Stimulated activated CD4-positive, alpha-beta T cell treated with anti-CD3 and anti-CD28 coated beads, Interleukin-1b, Interleukin-23, amount 100 ng/mL, for 1 hour (primary cell): ENCODE measurements around the gene MBD3L2.
"Not testable (repeated sequence)": the region's sequence is repeated elsewhere in the genome, so short reads cannot be mapped to it uniquely, and the experiment has no call there.

ENCODE experiments used
- DNase-seq, 2 donors: peaks; one replicate each; pipeline ENCODE4 v3.0.0-alpha.2; 2020; ENCODE audit warnings: low read depth in 2 of 2

The MBD3L2 gene

DNA sequence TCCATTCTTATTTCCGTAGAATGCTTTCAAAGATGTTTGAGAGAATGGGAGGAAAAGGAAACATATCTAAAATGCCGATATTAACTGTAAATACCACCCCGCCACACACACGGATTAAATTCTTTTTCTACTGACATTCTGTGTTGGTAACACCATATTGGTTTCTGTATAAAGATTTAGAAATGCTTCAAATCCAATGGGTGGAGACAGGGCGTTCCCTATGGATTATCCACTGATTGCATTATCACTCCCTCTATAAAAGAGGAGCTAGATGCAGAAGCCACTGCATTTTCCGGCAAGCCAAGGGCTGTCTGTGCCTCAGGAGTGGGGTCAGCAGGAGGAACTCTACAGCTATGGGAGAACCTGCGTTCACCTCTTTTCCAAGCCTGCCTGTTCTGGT, at the start of gene MBD3L2:
TSS of gene MBD3L2 (plus strand) at position 301 of the 400 bp plus-strand sequence. CDS start at position 354, 53 bp downstream.
- DNase-seq = not testable (repeated sequence)

DNA sequence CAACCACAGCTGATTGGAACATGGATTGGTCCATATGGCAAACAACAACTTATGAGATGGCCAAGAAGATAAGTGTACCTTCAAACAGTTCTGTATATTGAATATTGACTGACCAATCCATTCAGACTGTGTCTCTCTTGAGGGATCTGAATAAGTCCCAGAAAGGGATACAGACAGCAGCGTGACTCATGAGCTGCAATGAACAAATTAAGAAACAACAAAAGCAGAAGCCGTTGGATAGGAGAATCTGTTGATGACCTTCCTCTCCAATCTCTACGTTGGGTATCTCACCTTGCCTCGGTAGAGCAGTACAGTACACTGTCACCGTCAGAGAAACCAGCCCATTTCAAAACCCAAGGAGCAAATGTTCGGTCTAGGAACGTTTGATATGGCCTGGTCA, 49.2 kb upstream of the MBD3L2 start:
- no peak for DNase-seq

DNA sequence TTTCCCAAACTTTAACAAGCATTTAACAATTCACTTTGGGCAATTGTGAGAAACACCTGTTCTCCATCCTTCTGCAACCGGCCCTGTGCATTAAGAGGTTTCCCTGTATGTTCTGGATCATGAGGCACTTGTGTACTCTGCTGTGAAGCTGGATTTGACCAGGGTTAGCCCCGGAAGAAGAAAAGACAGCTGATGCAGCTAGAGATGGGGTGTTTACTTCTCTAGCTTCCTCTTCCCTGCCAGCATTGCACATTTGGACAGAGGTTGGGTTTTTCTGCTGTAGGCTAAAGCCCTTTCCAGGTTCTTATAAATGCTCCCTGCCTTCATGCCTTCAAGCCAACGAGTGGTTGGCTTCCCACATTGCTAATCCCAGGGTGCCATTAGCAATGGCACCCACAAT, 48.8 kb upstream of the MBD3L2 start:
- DNase-seq = no peak

DNA sequence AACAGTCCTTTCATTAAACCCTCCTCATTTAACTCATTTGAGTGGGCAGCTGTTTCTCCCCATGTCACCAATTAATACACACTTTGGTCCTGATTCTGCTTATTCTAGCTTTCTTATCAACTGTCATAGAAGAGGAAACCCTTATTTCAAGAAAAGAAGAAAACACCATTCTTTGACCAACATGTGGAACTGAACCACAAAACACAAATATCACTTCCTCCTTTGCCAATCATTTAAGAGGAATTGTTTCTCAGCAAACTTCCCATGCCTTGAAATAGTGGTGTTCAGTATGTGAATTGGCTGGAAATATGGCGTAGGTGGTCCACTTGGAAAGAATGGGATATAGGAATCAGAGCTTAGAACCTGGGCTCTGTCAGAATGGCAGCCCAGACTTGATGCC, 48.3 kb upstream of the MBD3L2 start:
- no peak for DNase-seq

DNA sequence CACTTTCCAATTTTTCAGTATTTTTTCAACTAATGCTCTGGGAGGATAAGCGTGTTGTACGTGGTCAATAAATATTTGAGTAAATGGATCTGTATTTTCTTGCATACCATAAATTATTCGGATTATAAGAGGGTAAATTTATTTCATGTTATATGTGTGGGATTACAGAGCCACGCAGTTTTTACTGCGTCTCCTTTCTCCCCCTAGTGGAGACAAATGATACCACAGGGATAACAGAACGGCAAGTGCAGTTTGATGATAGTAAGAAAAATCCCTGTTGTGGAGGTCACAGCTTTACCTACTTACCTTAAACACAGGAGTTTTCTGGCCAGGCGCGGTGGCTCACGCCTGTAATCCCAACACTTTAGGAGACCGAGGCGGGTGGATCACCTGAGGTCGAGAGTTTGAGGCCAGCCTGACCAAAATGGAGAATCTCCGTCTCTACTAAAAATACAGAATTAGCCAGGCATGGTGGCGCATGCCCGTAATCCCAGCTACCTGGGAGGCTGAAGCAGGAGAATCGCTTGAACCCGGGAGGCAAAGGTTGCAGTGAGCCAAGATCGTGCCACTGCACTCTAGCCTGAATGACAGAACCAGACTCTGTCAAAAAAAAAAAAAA, 44.7 kb upstream of the MBD3L2 start:
- no peak for DNase-seq

- no peak for DNase-seq
These were observed 42.9 kb upstream of the MBD3L2 start for GRCh38 chr19:7006135-7006704.

- DNase-seq = no peak
These were observed 41.3 kb upstream of the MBD3L2 start for GRCh38 chr19:7007859-7008258.

- no peak for DNase-seq
These were observed 38.2 kb upstream of the MBD3L2 start for GRCh38 chr19:7010722-7011593.

DNA sequence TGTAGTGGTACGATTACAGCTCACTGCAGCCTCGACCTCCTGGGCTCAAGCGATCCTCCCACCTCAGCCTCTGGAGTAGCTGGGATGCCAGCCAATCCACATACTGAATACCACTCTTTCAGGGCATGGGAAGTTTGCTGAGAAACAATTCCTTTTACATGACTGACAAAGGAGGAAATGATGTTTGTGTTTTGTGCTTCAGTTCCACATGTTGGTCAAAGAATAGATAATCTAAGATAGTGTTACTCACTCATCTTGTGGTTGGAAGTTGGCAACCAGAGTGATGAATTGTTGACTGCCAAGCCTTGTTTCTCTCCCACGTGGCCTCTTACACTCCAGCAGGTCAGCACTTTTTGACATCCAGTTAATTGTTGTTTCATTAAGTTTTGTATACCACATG, 35.4 kb upstream of the MBD3L2 start:
- DNase-seq = no peak

DNA sequence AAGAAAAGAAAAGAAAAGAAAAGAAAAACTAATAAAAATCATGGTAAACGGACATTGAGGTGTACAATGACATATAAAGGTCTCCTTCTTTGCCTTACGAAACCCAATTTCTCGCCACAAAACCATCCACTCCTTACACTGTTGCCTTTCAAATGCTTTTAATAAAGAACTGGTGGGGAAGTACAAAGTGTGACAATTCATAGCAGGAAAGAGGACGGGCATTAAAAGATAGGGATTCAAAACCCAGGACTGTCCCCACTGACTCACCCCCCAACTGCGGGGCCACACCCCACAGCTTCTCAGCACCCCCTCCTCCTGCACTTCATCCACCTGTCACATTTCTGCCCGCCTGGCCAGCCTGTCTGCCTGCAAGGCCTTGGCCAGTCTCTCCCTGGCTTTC, 30.3 kb upstream of the MBD3L2 start:
- DNase-seq = no peak

DNA sequence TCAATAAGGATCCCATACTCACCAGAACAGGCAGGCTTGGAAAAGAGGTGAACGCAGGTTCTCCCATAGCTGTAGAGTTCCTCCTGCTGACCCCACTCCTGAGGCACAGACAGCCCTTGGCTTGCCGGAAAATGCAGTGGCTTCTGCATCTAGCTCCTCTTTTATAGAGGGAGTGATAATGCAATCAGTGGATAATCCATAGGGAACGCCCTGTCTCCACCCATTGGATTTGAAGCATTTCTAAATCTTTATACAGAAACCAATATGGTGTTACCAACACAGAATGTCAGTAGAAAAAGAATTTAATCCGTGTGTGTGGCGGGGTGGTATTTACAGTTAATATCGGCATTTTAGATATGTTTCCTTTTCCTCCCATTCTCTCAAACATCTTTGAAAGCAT, 27.8 kb upstream of the MBD3L2 start, which contains the start of gene MBD3L2B:
TSS of gene MBD3L2B (minus strand) at position 101 of the 400 bp plus-strand sequence. CDS start at position 67, 34 bp downstream.
- DNase-seq = not testable (repeated sequence)

DNA sequence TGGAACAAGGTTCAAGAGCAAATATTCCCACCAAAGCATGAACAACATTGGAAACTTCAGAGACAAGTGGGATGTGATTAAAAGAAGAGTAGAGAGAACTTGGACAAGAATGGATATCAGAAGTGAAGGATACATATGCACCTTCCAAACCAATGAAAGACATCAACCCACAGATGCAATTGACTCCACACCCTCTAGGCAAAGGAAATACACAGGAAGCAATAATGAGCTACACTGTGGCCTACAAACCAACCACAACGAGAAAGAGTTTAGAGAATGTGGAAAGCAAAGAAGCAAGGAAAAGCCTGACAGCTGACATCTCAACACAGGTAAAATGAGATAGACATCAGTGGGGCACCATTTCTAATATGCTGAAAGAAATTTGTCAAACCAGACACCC, 20.3 kb upstream of the MBD3L2 start:
- not testable (repeated sequence) for DNase-seq

GRCh38 chr19:7030278-7030677, 18.8 kb upstream of the MBD3L2 start, which contains the start of gene MBD3L5:
Gene MBD3L5 (plus strand): TSS chr19:7030578. CDS start chr19:7030612, 34 bp downstream.
- DNase-seq = not testable (repeated sequence)

DNA sequence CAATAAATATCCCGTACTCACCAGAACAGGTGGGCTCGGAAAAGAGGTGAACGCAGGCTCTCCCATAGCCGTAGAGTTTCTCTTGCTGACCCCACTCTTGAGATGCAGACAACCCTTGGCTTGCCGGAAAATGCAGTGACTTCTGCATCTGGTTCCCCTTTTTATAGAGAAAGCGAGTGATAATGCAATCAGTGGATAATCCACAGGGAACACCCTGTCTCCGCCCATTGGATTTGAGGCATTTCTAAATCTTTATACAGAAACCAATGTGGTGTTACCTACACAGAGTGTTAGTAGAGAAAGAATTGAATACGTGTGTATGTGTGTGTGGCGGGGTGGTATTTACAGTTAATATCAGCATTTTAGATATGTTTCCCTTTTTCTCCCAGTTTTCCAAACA, 9.0 kb upstream of the MBD3L2 start, which contains the start of gene MBD3L4:
TSS of gene MBD3L4 (minus strand) at position 101 of the 400 bp plus-strand sequence. CDS start at position 66, 35 bp downstream.
- DNase-seq = not testable (repeated sequence)

- DNase-seq = not testable (repeated sequence)
These were observed 7.6 kb upstream of the MBD3L2 start for GRCh38 chr19:7041563-7041962.

DNA sequence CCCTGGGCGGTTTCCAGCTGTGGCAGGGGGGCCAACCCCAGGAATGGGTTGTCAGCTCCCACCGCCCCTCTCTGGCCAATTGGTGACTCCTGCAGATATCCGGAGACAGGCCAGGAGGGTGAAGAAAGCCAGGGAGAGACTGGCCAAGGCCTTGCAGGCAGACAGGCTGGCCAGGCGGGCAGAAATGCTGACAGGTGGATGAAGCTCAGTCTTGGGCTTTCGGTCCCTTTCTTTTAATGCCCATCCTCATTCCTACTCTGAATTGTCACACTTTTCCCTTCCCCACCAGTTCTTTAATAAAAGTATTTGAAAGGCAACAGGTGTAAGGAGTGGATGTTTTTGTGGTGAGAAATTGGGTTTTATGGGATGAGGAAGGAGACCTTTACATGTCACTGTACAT, 2.3 kb downstream of the MBD3L2 start:
- not testable (repeated sequence) for DNase-seq

DNA sequence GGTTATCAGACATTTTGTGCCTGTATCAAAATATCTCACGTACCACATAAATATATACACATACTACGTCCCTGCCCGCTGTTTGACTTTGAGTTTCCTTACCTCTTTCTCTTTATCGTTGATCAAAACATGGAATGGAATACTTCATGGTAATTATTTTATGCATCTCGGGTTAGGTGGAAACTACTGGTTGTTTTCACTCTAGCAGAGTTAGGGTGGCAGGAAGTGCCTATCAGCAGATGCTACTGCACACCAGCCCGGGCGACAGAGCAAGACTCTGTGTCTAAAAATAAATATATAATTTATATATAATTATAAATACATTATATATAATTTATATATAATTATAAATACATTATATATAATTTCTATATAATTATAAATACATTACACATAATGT, 3.8 kb downstream of the MBD3L2 start:
- DNase-seq = not testable (repeated sequence)

- not testable (repeated sequence) for DNase-seq
These were observed 5.7 kb downstream of the MBD3L2 start for GRCh38 chr19:7054635-7055368.

DNA sequence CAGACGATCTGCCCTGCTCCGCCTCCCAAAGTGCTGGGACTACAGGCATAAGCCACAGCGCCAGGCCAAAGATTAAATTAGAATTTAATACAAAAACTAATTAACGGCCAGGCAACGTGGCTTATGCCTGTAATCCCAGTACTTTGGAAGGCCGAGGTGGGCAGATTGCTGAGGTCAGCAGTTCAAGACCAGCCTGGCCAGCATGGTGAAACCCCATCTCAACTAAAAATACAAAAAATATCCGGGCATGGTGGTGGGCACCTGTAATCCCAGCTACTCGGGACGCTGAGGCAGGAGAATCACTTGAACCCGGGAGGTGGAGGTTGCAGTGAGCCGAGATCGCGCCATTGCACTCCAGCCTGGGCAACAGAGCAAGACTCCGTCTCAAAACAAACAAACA, 6.6 kb downstream of the MBD3L2 start:
- DNase-seq = not testable (repeated sequence)

GRCh38 chr19:7056371-7056770, 7.2 kb downstream of the MBD3L2 start:
- DNase-seq = not testable (repeated sequence)

DNA sequence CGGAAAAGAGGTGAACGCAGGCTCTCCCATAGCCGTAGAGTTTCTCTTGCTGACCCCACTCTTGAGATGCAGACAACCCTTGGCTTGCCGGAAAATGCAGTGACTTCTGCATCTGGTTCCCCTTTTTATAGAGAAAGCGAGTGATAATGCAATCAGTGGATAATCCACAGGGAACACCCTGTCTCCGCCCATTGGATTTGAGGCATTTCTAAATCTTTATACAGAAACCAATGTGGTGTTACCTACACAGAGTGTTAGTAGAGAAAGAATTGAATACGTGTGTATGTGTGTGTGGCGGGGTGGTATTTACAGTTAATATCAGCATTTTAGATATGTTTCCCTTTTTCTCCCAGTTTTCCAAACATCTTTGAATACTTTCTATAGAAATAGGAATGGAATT, 9.5 kb downstream of the MBD3L2 start, which contains the start of gene MBD3L3:
TSS of gene MBD3L3 (minus strand) at position 101 of the 400 bp plus-strand sequence. CDS start at position 30, 71 bp downstream.
- not testable (repeated sequence) for DNase-seq
